Keratinocyte (primary cell): ENCODE results near the gene OTUD7B. TPM values are rescaled to one million over a fixed set of nuclear protein-coding genes. Genes with fewer than 3 reads are reported as not detected.

Source experiments
- DNase-seq: peaks from one replicate; pipeline ENCODE4 v3.0.0-alpha.2; 2011; ENCODE audit warnings: low read depth, missing footprints, low spot score
- FAIRE-seq: peaks from 2 replicates; lab custom pipeline; 2011; peaks lifted over from hg19 to GRCh38; lab: Jason Lieb, UNC
- H2AFZ ChIP-seq: 2 replicates; pipeline ENCODE4 v1.6.0; 2012; ENCODE audit warnings: low read length, control low read depth, inconsistent platforms; ENCODE audit not compliant: control insufficient read depth
- H3K27ac ChIP-seq: 2 replicates; pipeline ENCODE4 v1.5.1; 2011; ENCODE audit warnings: low read length; ENCODE audit not compliant: control insufficient read depth, insufficient read depth
- H3K27me3 ChIP-seq: 3 replicates; pipeline ENCODE4 v1.6.0; 2011; ENCODE audit warnings: low read length; ENCODE audit not compliant: control insufficient read depth, insufficient read depth; ENCODE audit errors: extremely low read depth
- H3K36me3 ChIP-seq, 2 experiments: 2 replicates in 1 of 2; 3 replicates in 1 of 2; pipeline ENCODE4 v1.5.1; 2011; ENCODE audit warnings: low read length in 2 of 2, mild to moderate bottlenecking in 1 of 2; ENCODE audit not compliant: control insufficient read depth in 2 of 2, insufficient read depth in 2 of 2; ENCODE audit errors: extremely low read depth in 1 of 2
- H3K4me1 ChIP-seq: 3 replicates; pipeline ENCODE4 v1.5.1; 2011; ENCODE audit warnings: low read length; ENCODE audit not compliant: control insufficient read depth, insufficient read depth; ENCODE audit errors: extremely low read depth
- H3K4me2 ChIP-seq: 3 replicates; pipeline ENCODE4 v1.6.0; 2011; ENCODE audit warnings: low read depth, low read length; ENCODE audit not compliant: control insufficient read depth, insufficient read depth; ENCODE audit errors: extremely low read depth
- H3K4me3 ChIP-seq, 3 experiments: fragments of 200-600 bp in 1 of 3; sonication (generic) in 1 of 3; 2 replicates in 2 of 3; 3 replicates in 1 of 3; pipeline ENCODE4 v1.5.1; 2011 to 2016; ENCODE audit warnings: low read length in 3 of 3, mild to moderate bottlenecking in 3 of 3, control low read depth in 2 of 3, inconsistent platforms in 1 of 3, low read depth in 1 of 3, mixed read lengths in 1 of 3, mixed run types in 1 of 3, moderate library complexity in 1 of 3; ENCODE audit not compliant: control insufficient read depth in 2 of 3, insufficient read depth in 2 of 3; ENCODE audit errors: extremely low read depth in 1 of 3
- H3K79me2 ChIP-seq: 2 replicates; pipeline ENCODE4 v1.6.0; 2012; ENCODE audit warnings: low read length; ENCODE audit not compliant: control insufficient read depth, insufficient read depth
- H3K9ac ChIP-seq: 3 replicates; pipeline ENCODE4 v1.6.0; 2011; ENCODE audit warnings: low read length; ENCODE audit not compliant: control insufficient read depth, insufficient read depth; ENCODE audit errors: extremely low read depth
- H3K9me1 ChIP-seq: 3 replicates; pipeline ENCODE4 v1.6.0; 2011; ENCODE audit warnings: low read length; ENCODE audit not compliant: control insufficient read depth, insufficient read depth; ENCODE audit errors: extremely low read depth
- H3K9me3 ChIP-seq: 2 replicates; pipeline ENCODE4 v1.5.1; 2012; ENCODE audit warnings: low read depth, low read length; ENCODE audit not compliant: control insufficient read depth
- H4K20me1 ChIP-seq: 3 replicates; pipeline ENCODE4 v1.6.0; 2011; ENCODE audit warnings: low read length; ENCODE audit not compliant: control insufficient read depth, insufficient read depth; ENCODE audit errors: extremely low read depth
- EZH2 ChIP-seq: IDR thresholded peaks from one replicate; pipeline ENCODE4 v1.6.1; 2012; ENCODE audit warnings: inconsistent platforms, mild to moderate bottlenecking, low read length, moderate library complexity
- dilution Hi-C: fragments of 300-500 bp; cut with MboI; formaldehyde crosslinking; loops from one replicate; pipeline ENCODE4 v1.7.0; 2020; ENCODE audit warnings: low sequenced_read_pairs; ENCODE audit not compliant: extremely low pct_ligation_motif_present
- polyA plus RNA-seq, 5 experiments: library from polyadenylated mRNA; depleted of rRNA in 3 of 5; stranded (reverse) in 3 of 5; stranded (forward) in 1 of 5; unstranded in 1 of 5; fragments of >200 nt; gene quantifications; 1 replicate in 1 of 5; 2 replicates in 3 of 5; 3 replicates in 1 of 5; pipeline versions ENCODE4 v1.2.1 to v1.2.3, GENCODE V29; 2011 to 2012; ENCODE audit warnings: missing spikeins in 2 of 5, low read depth in 1 of 5, low replicate concordance in 1 of 5
- TF ChIP-seq, protein P1 (sequence below), 3 experiments: IDR thresholded peaks in 1 of 3; conservative IDR thresholded peaks in 1 of 3; optimal IDR thresholded peaks in 1 of 3; 2 replicates in 2 of 3; 3 replicates in 1 of 3; pipeline versions ENCODE3 to v1.5.1; 2011; ENCODE audit warnings: low read length in 3 of 3, mild to moderate bottlenecking in 3 of 3, moderate library complexity in 2 of 3, control low read depth in 1 of 3, inconsistent platforms in 1 of 3; ENCODE audit not compliant: insufficient read depth in 2 of 3; ENCODE audit errors: extremely low read depth in 1 of 3

The OTUD7B gene
- polyA plus RNA-seq, 1 donor (not counting 4 experiments of a cell fraction or from before 2014, with no cell fraction given), result 8.7 TPM

DNA sequence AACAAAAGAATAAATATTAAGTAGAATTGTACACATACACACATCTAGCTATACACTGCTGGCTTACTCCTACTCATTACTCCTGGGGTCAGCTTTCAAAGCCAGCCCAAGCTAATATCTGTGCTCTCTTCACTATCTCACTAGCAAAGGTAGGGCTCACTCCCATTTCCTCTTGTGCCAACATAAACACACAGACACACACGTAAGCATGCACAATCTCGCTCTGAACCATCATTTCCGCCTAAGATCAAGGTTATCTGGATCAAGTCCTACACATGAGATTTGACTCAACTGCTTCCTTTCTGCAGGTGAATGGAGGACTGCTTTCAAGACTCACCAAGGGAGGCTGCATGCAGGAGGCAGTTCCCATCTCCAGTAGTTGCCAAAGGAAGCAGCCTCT, 45.1 kb downstream of the OTUD7B start:
- no peak overlapping the region for H3K27ac ChIP-seq
- peaks cover 3% of the 10 kb centered on the region for H3K4me1 ChIP-seq
- H3K9me3 ChIP-seq, result no peaks in the 10 kb centered on the region
- FAIRE-seq (no peak), DNase-seq (no peak)
- H4K20me1 ChIP-seq, result no peaks in the 10 kb centered on the region
- no peak overlapping the region for H3K4me2 ChIP-seq
- TF ChIP-seq, protein P1, sequence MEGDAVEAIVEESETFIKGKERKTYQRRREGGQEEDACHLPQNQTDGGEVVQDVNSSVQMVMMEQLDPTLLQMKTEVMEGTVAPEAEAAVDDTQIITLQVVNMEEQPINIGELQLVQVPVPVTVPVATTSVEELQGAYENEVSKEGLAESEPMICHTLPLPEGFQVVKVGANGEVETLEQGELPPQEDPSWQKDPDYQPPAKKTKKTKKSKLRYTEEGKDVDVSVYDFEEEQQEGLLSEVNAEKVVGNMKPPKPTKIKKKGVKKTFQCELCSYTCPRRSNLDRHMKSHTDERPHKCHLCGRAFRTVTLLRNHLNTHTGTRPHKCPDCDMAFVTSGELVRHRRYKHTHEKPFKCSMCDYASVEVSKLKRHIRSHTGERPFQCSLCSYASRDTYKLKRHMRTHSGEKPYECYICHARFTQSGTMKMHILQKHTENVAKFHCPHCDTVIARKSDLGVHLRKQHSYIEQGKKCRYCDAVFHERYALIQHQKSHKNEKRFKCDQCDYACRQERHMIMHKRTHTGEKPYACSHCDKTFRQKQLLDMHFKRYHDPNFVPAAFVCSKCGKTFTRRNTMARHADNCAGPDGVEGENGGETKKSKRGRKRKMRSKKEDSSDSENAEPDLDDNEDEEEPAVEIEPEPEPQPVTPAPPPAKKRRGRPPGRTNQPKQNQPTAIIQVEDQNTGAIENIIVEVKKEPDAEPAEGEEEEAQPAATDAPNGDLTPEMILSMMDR (optimal IDR thresholded peaks at IDR 0.05 in 1 of 3, IDR thresholded peaks at IDR 0.05 in 1 of 3, conservative IDR thresholded peaks at IDR 0.05 in 1 of 3; ENCODE audit: extremely low read depth in 1 of 3, insufficient read depth in 2 of 3, low read length in 3 of 3), result no peak
- TF ChIP-seq EZH2, result no peak
- dilution Hi-C loops, result no loop called here
- no peak overlapping the region for H3K9ac ChIP-seq
- no peaks in the 10 kb centered on the region for H3K79me2 ChIP-seq
- no peaks in the 10 kb centered on the region for H3K9me1 ChIP-seq
- peaks cover 9 to 20% of the 10 kb centered on the region in 2 experiments for H3K36me3 ChIP-seq
- no peak overlapping the region for H2AFZ ChIP-seq
- H3K4me3 ChIP-seq, result no peak overlapping the region
- no peaks in the 10 kb centered on the region for H3K27me3 ChIP-seq

DNA sequence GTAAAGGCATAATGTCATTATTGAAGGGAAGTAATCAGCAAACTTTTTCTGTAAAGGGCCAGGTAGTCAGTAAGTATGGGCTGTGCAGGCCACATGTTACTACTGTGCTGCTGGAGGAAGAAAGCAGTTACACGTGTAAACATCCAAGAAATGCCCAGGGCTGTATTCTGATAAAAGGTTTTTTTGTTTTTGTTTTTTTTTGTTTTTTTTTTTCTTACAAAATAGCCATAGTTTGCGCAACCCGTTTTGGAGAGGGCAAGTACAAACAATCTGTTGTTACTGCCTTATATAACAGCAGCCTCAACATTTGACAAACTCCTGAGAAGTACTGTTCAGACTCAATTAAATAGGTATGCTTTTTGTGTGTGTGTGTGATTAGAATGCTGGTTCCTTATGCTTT, 47.2 kb downstream of the OTUD7B start:
- Histone ChIP-seq H2AFZ (no peak overlapping the region), H3K9me1 (no peaks in the 10 kb centered on the region), H3K27ac (no peak overlapping the region), H3K9me3 (no peaks in the 10 kb centered on the region), H3K36me3 (peaks cover 16 to 24% of the 10 kb centered on the region in 2 experiments), H3K27me3 (no peaks in the 10 kb centered on the region), H4K20me1 (no peaks in the 10 kb centered on the region), H3K4me3 (no peak overlapping the region), H3K4me1 (peaks cover 3% of the 10 kb centered on the region), H3K9ac (no peak overlapping the region), H3K4me2 (no peak overlapping the region), H3K79me2 (no peaks in the 10 kb centered on the region)
- no peak for FAIRE-seq
- TF ChIP-seq EZH2, result no peak
- TF ChIP-seq, protein P1 (optimal IDR thresholded peaks at IDR 0.05 in 1 of 3, IDR thresholded peaks at IDR 0.05 in 1 of 3, conservative IDR thresholded peaks at IDR 0.05 in 1 of 3; ENCODE audit: extremely low read depth in 1 of 3, insufficient read depth in 2 of 3, low read length in 3 of 3), result no peak
- dilution Hi-C loops, result no loop called here
- no peak for DNase-seq
